HepG2 (cell line): ENCODE results near the gene TOMM22. TPM values are rescaled to one million over a fixed set of nuclear protein-coding genes. Genes with fewer than 3 reads are reported as not detected.

Source experiments
- KDM3A ChIP-seq: IDR thresholded peaks from 2 replicates; pipeline ENCODE4 v1.6.1; 2018; ENCODE audit warnings: low read depth, missing compliant biosample characterization
- PHF8 ChIP-seq: sonication (generic); formaldehyde crosslinking; IDR thresholded peaks from 2 replicates; pipeline ENCODE4 v1.5.0; 2020; ENCODE audit warnings: missing genetic modification reagents
- REXO4 ChIP-seq: sonication (generic); formaldehyde crosslinking; IDR thresholded peaks from 2 replicates; pipeline ENCODE4 v1.8.0; 2022; ENCODE audit warnings: missing genetic modification reagents, mild to moderate bottlenecking, borderline replicate concordance
- SALL1 ChIP-seq: sonication (generic); formaldehyde crosslinking; IDR thresholded peaks from 2 replicates; pipeline ENCODE4 v1.8.0; 2022; ENCODE audit warnings: mild to moderate bottlenecking, missing genetic modification reagents
- SMARCE1 ChIP-seq: fragments of 450-650 bp; IDR thresholded peaks from 2 replicates; pipeline ENCODE4 v1.6.1; 2017; ENCODE audit warnings: borderline replicate concordance
- STAG1 ChIP-seq: sonication (generic); formaldehyde crosslinking; IDR thresholded peaks from 2 replicates; pipeline ENCODE4 v1.4.0; 2020; ENCODE audit warnings: missing genetic modification reagents
- ZBTB21 ChIP-seq: sonication (generic); formaldehyde crosslinking; IDR thresholded peaks from 2 replicates; pipeline ENCODE4 v1.4.0; 2020; ENCODE audit warnings: missing genetic modification reagents
- ZFP36L2 ChIP-seq: sonication (generic); formaldehyde crosslinking; IDR thresholded peaks from 2 replicates; pipeline ENCODE4 v1.4.0; 2020; ENCODE audit warnings: missing genetic modification reagents
- ZMYM3 ChIP-seq: sonication (generic); formaldehyde crosslinking; IDR thresholded peaks from 2 replicates; pipeline ENCODE4 v1.5.1; 2020; ENCODE audit warnings: mild to moderate bottlenecking, missing genetic modification reagents
- ZMYM4 ChIP-seq: sonication (generic); formaldehyde crosslinking; IDR thresholded peaks from 2 replicates; pipeline ENCODE4 v1.8.1; 2023; ENCODE audit warnings: mild to moderate bottlenecking, missing genetic modification reagents
- ZNF136 ChIP-seq: sonication (generic); formaldehyde crosslinking; IDR thresholded peaks from 2 replicates; pipeline ENCODE4 v1.8.1; 2022; ENCODE audit warnings: low read depth, mild to moderate bottlenecking, moderate library complexity, missing genetic modification reagents
- ZNF33A ChIP-seq: sonication (generic); formaldehyde crosslinking; IDR thresholded peaks from 2 replicates; pipeline ENCODE4 v1.5.1; 2020; ENCODE audit warnings: missing genetic modification reagents, mild to moderate bottlenecking, moderate library complexity, borderline replicate concordance
- ZNF382 ChIP-seq: sonication (generic); formaldehyde crosslinking; IDR thresholded peaks from 2 replicates; pipeline ENCODE4 v1.5.0; 2020; ENCODE audit warnings: missing genetic modification reagents, mild to moderate bottlenecking, borderline replicate concordance
- ZNF747 ChIP-seq: sonication (generic); formaldehyde crosslinking; IDR thresholded peaks from 2 replicates; pipeline ENCODE4 v1.8.1; 2023; ENCODE audit warnings: missing genetic modification reagents, mild to moderate bottlenecking, borderline replicate concordance
- ZSCAN25 ChIP-seq: sonication (generic); formaldehyde crosslinking; IDR thresholded peaks from 2 replicates; pipeline ENCODE4 v1.8.0; 2022; ENCODE audit warnings: mild to moderate bottlenecking, missing genetic modification reagents
- polyA plus RNA-seq, 8 experiments: library from polyadenylated mRNA; depleted of rRNA in 3 of 8; stranded (reverse) in 7 of 8; unstranded in 1 of 8; fragments of >200 nt; fragmentation: Illumina TruSeq in 4 of 8; extraction: Trizol in 4 of 8; gene quantifications; 2 replicates each; pipeline versions ENCODE4 v1.2.1 to v1.2.3, GENCODE V29; 2011 to 2016; ENCODE audit warnings: low read depth in 4 of 8, missing spikeins in 1 of 8, mixed read lengths in 1 of 8; ENCODE audit not compliant: insufficient read depth in 1 of 8
- total RNA-seq, 5 experiments: library from RNA; depleted of rRNA; stranded (reverse); fragments of >200 nt; fragmentation: Illumina TruSeq; extraction: Trizol; gene quantifications; 2 replicates each; pipeline ENCODE4 v1.2.3, GENCODE V29; 2016; ENCODE audit warnings: low read depth in 1 of 5
- TF ChIP-seq, protein P1 (sequence below): sonication (generic); formaldehyde crosslinking; IDR thresholded peaks from 2 replicates; pipeline ENCODE4 v1.4.0; 2020; ENCODE audit warnings: mild to moderate bottlenecking, missing genetic modification reagents
- TF ChIP-seq, protein P2 (sequence below): IDR thresholded peaks from 2 replicates; pipeline ENCODE4 v1.6.1; 2016
- TF ChIP-seq, protein P3 (sequence below): sonication (generic); formaldehyde crosslinking; IDR thresholded peaks from 2 replicates; pipeline ENCODE4 v1.4.0; 2020; ENCODE audit warnings: missing genetic modification reagents
- TF ChIP-seq, protein P4 (sequence below): sonication (generic); formaldehyde crosslinking; IDR thresholded peaks from 2 replicates; pipeline ENCODE4 v1.4.0; 2020; ENCODE audit warnings: missing genetic modification reagents
- TF ChIP-seq, protein P5 (sequence below): sonication (generic); formaldehyde crosslinking; IDR thresholded peaks from 2 replicates; pipeline ENCODE4 v1.5.0; 2020; ENCODE audit warnings: missing genetic modification reagents
- TF ChIP-seq, protein P6 (sequence below): fragments of 450-650 bp; IDR thresholded peaks from 2 replicates; pipeline ENCODE4 v1.6.1; 2017; ENCODE audit warnings: mild to moderate bottlenecking

TOMM22 gene
- total and polyA plus RNA-seq, 2 of the 13 experiments (the other 11 are each of a cell fraction or from before 2014, with no cell fraction given), result 46.9 to 118 TPM

DNA sequence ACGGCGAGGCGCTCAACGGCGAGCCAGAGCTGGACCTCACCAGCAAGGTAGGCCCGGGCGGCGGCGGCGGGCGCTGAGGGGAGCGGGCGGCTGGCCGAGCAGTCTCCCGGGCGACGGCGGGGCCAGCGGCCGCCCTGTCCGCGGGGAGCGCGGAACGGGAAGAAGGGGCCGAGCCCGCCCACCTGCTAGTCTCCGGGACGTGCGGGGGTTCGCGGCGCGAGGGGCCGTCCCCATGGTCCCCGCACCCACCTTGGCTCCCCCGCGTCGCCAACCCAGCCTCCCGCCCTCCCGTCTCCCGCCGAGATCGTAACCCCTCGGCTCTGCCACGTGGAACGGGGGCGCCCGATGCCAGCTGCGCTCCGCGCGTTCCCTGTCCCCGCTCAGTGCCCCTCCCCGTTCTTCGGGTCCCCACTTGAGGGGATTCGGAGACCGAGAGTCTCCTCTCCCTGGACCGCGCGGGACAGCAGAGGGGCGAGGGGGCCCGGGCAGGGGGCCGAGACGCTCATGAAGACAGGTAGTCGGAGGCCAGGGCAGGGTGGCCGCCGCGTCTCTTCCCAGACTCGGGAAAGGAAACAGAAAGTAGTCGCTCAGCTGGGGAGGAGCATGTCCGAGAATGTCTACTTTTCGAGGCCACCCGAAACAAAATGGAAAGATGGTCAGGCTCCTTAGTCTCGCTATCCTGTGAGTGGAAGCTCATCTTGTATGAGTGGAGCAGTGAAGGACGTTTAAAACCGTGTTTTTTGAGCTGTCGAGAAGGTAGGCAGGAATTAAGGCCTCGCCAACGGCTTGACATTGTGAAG is 24.5 kb downstream of the TOMM22 start (continued):
- TF ChIP-seq, protein P1, sequence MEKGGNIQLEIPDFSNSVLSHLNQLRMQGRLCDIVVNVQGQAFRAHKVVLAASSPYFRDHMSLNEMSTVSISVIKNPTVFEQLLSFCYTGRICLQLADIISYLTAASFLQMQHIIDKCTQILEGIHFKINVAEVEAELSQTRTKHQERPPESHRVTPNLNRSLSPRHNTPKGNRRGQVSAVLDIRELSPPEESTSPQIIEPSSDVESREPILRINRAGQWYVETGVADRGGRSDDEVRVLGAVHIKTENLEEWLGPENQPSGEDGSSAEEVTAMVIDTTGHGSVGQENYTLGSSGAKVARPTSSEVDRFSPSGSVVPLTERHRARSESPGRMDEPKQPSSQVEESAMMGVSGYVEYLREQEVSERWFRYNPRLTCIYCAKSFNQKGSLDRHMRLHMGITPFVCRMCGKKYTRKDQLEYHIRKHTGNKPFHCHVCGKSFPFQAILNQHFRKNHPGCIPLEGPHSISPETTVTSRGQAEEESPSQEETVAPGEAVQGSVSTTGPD, result no peak
- TF ChIP-seq, protein P2, sequence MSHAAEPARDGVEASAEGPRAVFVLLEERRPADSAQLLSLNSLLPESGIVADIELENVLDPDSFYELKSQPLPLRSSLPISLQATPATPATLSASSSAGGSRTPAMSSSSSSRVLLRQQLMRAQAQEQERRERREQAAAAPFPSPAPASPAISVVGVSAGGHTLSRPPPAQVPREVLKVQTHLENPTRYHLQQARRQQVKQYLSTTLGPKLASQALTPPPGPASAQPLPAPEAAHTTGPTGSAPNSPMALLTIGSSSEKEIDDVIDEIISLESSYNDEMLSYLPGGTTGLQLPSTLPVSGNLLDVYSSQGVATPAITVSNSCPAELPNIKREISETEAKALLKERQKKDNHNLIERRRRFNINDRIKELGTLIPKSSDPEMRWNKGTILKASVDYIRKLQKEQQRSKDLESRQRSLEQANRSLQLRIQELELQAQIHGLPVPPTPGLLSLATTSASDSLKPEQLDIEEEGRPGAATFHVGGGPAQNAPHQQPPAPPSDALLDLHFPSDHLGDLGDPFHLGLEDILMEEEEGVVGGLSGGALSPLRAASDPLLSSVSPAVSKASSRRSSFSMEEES, result no peak
- TF ChIP-seq, protein P3, sequence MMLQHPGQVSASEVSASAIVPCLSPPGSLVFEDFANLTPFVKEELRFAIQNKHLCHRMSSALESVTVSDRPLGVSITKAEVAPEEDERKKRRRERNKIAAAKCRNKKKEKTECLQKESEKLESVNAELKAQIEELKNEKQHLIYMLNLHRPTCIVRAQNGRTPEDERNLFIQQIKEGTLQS (CRISPR knock-in tag), result no peak
- TF ChIP-seq ZMYM3 (no peak), KDM3A (no peak), ZNF136 (CRISPR knock-in tag) (no peak), ZNF747 (CRISPR knock-in tag) (no peak), ZMYM4 (no peak), ZNF33A (no peak), SMARCE1 (no peak), ZNF382 (CRISPR knock-in tag) (no peak), ZBTB21 (CRISPR knock-in tag) (no peak), STAG1 (CRISPR knock-in tag) (no peak), PHF8 (peak; percentile 52), REXO4 (CRISPR knock-in tag) (no peak), ZFP36L2 (CRISPR knock-in tag) (no peak), ZSCAN25 (CRISPR knock-in tag) (no peak), SALL1 (peak; percentile 53)
- TF ChIP-seq, protein P4, sequence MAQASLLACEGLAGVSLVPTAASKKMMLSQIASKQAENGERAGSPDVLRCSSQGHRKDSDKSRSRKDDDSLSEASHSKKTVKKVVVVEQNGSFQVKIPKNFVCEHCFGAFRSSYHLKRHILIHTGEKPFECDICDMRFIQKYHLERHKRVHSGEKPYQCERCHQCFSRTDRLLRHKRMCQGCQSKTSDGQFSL (CRISPR knock-in tag), result no peak
- TF ChIP-seq, protein P5, sequence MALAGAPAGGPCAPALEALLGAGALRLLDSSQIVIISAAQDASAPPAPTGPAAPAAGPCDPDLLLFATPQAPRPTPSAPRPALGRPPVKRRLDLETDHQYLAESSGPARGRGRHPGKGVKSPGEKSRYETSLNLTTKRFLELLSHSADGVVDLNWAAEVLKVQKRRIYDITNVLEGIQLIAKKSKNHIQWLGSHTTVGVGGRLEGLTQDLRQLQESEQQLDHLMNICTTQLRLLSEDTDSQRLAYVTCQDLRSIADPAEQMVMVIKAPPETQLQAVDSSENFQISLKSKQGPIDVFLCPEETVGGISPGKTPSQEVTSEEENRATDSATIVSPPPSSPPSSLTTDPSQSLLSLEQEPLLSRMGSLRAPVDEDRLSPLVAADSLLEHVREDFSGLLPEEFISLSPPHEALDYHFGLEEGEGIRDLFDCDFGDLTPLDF, result no peak
- TF ChIP-seq, protein P6, sequence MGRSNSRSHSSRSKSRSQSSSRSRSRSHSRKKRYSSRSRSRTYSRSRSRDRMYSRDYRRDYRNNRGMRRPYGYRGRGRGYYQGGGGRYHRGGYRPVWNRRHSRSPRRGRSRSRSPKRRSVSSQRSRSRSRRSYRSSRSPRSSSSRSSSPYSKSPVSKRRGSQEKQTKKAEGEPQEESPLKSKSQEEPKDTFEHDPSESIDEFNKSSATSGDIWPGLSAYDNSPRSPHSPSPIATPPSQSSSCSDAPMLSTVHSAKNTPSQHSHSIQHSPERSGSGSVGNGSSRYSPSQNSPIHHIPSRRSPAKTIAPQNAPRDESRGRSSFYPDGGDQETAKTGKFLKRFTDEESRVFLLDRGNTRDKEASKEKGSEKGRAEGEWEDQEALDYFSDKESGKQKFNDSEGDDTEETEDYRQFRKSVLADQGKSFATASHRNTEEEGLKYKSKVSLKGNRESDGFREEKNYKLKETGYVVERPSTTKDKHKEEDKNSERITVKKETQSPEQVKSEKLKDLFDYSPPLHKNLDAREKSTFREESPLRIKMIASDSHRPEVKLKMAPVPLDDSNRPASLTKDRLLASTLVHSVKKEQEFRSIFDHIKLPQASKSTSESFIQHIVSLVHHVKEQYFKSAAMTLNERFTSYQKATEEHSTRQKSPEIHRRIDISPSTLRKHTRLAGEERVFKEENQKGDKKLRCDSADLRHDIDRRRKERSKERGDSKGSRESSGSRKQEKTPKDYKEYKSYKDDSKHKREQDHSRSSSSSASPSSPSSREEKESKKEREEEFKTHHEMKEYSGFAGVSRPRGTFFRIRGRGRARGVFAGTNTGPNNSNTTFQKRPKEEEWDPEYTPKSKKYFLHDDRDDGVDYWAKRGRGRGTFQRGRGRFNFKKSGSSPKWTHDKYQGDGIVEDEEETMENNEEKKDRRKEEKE, result no peak
